HG03139 (cell line): ENCODE results near the gene CCNY.

Experiments used
- ATAC-seq: cut with Tn5 transposase; IDR thresholded peaks from one replicate; pipeline ENCODE4 v1.9.1; 2021; ENCODE audit not compliant: unreplicated experiment

Gene CCNY

GRCh38 chr10:35331894-35332640 is 4.2 kb upstream of the CCNY start:
- ATAC-seq: no peak

- no peak for ATAC-seq
These were observed 2.0 kb upstream of the CCNY start for GRCh38 chr10:35334297-35334696.

- ATAC-seq: peak; percentile 5
These were observed 901 bp upstream of the CCNY start for GRCh38 chr10:35335133-35336083.

- ATAC-seq: no peak
These were observed 863 bp downstream of the CCNY start for GRCh38 chr10:35336921-35337823.

GRCh38 chr10:35339942-35340341 is 3.6 kb downstream of the CCNY start:
- ATAC-seq: peak; percentile 34

- ATAC-seq: no peak
These were observed 4.7 kb downstream of the CCNY start for GRCh38 chr10:35340975-35341374.

GRCh38 chr10:35341521-35341920 is 5.2 kb downstream of the CCNY start:
- ATAC-seq: peak; percentile 75

- no peak for ATAC-seq
These were observed 6.0 kb downstream of the CCNY start for GRCh38 chr10:35342183-35342753.

- no peak for ATAC-seq
These were observed 7.4 kb downstream of the CCNY start for GRCh38 chr10:35343739-35344138.

- ATAC-seq: no peak
These were observed 9.1 kb downstream of the CCNY start for GRCh38 chr10:35345383-35345742.

GRCh38 chr10:35346248-35346647 is 9.9 kb downstream of the CCNY start:
- no peak for ATAC-seq

GRCh38 chr10:35347121-35347562 is 10.8 kb downstream of the CCNY start:
- no peak for ATAC-seq

GRCh38 chr10:35347899-35348608 is 11.7 kb downstream of the CCNY start:
- no peak for ATAC-seq

- no peak for ATAC-seq
These were observed 12.5 kb downstream of the CCNY start for GRCh38 chr10:35348609-35349388.

- no peak for ATAC-seq
These were observed 13.1 kb downstream of the CCNY start for GRCh38 chr10:35349389-35349915.

- ATAC-seq: no peak
These were observed 14.7 kb downstream of the CCNY start for GRCh38 chr10:35351021-35351420.

GRCh38 chr10:35352097-35352496 is 15.8 kb downstream of the CCNY start:
- ATAC-seq: no peak

- ATAC-seq: no peak
These were observed 16.2 kb downstream of the CCNY start for GRCh38 chr10:35352512-35352911.

GRCh38 chr10:35353395-35353794 is 17.1 kb downstream of the CCNY start:
- no peak for ATAC-seq
